Nephron (organoid): ENCODE measurements around the gene MAPKAP1.

Experiments used
- H3K27ac Mint-ChIP-seq, 3 experiments: 2 replicates each; pipeline ENCODE4 v1.8.0; 2020; ENCODE audit warnings: mixed read lengths in 3 of 3, mild to moderate bottlenecking in 2 of 3, moderate library complexity in 1 of 3
- H3K27me3 Mint-ChIP-seq: 2 replicates; pipeline ENCODE4 v1.8.0; 2021; ENCODE audit warnings: low read depth, mild to moderate bottlenecking, moderate library complexity, mixed read lengths
- H3K36me3 Mint-ChIP-seq: 2 replicates; pipeline ENCODE4 v1.8.0; 2020; ENCODE audit warnings: low read depth, mixed read lengths
- H3K4me1 Mint-ChIP-seq: 2 replicates; pipeline ENCODE4 v1.8.0; 2020; ENCODE audit warnings: mixed read lengths
- H3K4me3 Mint-ChIP-seq, 3 experiments: 2 replicates each; pipeline ENCODE4 v1.8.0; 2020; ENCODE audit warnings: mild to moderate bottlenecking in 3 of 3, mixed read lengths in 3 of 3, moderate library complexity in 2 of 3
- H3K9me3 Mint-ChIP-seq: 2 replicates; pipeline ENCODE4 v1.8.0; 2020; ENCODE audit warnings: mixed read lengths
- TF ChIP-seq, protein P1 (sequence below), 3 experiments: fragments of 200-600 bp; sonication (generic); IDR thresholded peaks; one replicate each; pipeline ENCODE4 v1.5.0; 2021; ENCODE audit warnings: antibody characterized with exemption in 3 of 3; ENCODE audit not compliant: unreplicated experiment in 3 of 3

MAPKAP1 gene

DNA sequence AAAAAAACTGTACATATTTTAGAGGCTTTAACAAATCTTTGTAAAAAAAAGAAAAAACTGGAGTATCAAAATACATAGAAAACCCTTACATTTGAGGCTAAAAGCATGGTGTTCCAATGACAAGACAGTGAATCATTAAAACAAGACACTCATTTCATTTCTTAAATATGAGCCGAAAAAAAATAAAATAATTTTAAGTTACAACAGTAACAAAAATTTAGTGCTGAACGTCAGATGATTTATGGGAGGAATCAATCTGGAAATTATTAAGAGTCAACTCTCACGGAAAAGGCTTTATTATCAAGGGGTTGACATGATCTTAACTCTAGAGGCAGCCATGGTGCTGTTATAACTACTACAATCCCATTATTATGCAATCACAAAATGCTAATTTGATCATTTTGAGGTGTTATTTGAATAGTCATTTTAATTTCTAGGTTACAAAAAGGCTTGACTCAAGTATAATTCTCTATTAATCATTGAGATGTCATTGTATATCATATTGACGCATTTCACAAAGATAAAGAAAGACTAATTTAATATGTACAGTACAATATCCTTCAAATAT is 51.9 kb downstream of the MAPKAP1 start:
- TF ChIP-seq, protein P1, sequence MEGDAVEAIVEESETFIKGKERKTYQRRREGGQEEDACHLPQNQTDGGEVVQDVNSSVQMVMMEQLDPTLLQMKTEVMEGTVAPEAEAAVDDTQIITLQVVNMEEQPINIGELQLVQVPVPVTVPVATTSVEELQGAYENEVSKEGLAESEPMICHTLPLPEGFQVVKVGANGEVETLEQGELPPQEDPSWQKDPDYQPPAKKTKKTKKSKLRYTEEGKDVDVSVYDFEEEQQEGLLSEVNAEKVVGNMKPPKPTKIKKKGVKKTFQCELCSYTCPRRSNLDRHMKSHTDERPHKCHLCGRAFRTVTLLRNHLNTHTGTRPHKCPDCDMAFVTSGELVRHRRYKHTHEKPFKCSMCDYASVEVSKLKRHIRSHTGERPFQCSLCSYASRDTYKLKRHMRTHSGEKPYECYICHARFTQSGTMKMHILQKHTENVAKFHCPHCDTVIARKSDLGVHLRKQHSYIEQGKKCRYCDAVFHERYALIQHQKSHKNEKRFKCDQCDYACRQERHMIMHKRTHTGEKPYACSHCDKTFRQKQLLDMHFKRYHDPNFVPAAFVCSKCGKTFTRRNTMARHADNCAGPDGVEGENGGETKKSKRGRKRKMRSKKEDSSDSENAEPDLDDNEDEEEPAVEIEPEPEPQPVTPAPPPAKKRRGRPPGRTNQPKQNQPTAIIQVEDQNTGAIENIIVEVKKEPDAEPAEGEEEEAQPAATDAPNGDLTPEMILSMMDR (IDR thresholded peaks at IDR 0.05; ENCODE audit: unreplicated experiment in 3 of 3): no peak
- Mint-ChIP-seq H3K4me1 (peaks cover 26% of the 10 kb centered on the region), H3K27ac (no peak overlapping the region), H3K27me3 (no peaks in the 10 kb centered on the region), H3K9me3 (no peaks in the 10 kb centered on the region), H3K36me3 (peaks cover 6% of the 10 kb centered on the region), H3K4me3 (no peak overlapping the region)

DNA sequence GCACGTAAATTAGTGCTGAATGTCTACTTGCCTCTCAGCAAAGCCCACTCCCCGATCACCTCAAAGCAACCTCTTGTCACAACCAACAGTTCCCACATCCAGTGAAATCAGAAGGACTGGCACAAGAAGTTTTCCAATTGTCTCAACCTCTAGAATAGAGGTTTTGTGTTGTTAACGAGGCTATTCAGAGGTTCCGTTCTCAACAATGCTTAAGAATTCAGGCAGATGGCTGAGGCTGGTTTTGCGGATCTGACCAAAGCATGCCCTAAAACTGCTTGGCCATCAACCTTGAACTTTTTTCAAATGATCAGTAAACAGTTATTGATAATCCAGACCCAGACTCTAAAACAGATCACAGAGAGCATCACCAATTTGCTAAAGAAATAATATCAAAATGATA is 52.9 kb downstream of the MAPKAP1 start:
- no peak overlapping the region for H3K27ac Mint-ChIP-seq
- TF ChIP-seq, protein P1 (IDR thresholded peaks at IDR 0.05; ENCODE audit: unreplicated experiment in 3 of 3): no peak
- no peaks in the 10 kb centered on the region for H3K9me3 Mint-ChIP-seq
- H3K4me1 Mint-ChIP-seq: peaks cover 29% of the 10 kb centered on the region
- H3K36me3 Mint-ChIP-seq: peaks cover 8% of the 10 kb centered on the region
- H3K27me3 Mint-ChIP-seq: no peaks in the 10 kb centered on the region
- no peak overlapping the region for H3K4me3 Mint-ChIP-seq

DNA sequence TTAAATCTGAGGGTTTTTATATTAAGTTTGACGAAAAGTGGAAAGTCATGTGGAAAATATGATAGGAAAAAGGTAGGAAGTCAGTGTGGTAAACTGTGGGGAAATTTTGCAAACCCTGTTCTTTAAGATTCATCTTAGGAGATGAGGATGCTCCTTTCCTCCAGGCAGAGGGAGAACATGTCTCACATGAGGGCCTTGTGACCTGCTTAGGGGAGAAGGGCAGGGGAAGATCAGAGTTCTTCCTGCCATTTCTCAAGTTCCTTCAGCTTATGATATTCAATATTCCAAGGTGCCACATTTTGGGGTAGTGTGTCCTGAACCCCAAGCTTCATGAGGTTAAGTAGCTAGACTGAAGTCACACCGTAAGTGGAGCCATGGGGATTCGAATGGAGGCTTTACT is 53.7 kb downstream of the MAPKAP1 start:
- no peaks in the 10 kb centered on the region for H3K9me3 Mint-ChIP-seq
- no peaks in the 10 kb centered on the region for H3K27me3 Mint-ChIP-seq

DNA sequence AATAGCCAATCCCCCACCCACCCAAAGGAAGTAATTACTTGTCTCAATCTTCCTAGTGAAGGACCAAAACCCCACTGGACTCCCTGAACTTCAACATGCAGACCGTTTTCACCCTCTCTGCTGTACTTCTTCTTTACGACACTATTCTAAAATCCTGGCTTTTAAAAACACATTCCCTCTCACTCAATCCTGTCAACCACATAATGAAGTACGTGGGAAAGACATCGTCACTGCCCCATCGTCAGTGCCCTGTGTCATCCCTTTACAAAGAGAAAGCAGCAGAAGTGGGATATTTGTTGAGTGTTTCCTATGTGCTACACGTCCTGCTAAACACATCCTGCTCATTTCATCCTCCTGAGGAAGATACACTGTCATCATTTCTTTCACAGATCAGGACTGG is 54.2 kb downstream of the MAPKAP1 start:
- TF ChIP-seq, protein P1 (IDR thresholded peaks at IDR 0.05; ENCODE audit: unreplicated experiment in 3 of 3): no peak
- peaks cover 29% of the 10 kb centered on the region for H3K4me1 Mint-ChIP-seq
- no peaks in the 10 kb centered on the region for H3K27me3 Mint-ChIP-seq
- peak overlapping the region in 1 of 3 experiments; percentile 11 for H3K27ac Mint-ChIP-seq
- H3K4me3 Mint-ChIP-seq: no peak overlapping the region
- H3K36me3 Mint-ChIP-seq: peaks cover 8% of the 10 kb centered on the region
- no peaks in the 10 kb centered on the region for H3K9me3 Mint-ChIP-seq

More for the DNA sequence above, 53.7 kb downstream of the MAPKAP1 start:
- Mint-ChIP-seq H3K36me3 (peaks cover 8% of the 10 kb centered on the region), H3K4me3 (no peak overlapping the region), H3K27ac (no peak overlapping the region), H3K4me1 (peaks cover 29% of the 10 kb centered on the region)
- TF ChIP-seq, protein P1 (IDR thresholded peaks at IDR 0.05; ENCODE audit: unreplicated experiment in 3 of 3): no peak

DNA sequence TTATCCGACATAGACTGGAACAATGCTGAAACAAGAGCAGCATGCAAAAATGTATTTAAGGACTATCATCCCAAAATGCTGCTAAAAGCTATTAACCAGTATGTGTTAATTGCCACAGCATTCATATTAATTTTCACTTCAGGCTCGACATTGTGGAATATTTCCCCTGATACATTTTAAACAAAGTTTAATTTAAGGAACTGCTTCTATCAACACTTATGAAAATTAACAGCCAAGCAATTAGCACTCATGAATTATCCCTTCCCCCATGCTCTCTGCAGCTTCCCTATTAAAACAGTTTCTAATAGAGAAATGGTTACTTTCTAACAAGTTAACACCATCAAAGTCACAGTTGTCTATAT is 54.8 kb downstream of the MAPKAP1 start:
- TF ChIP-seq, protein P1 (IDR thresholded peaks at IDR 0.05; ENCODE audit: unreplicated experiment in 3 of 3): no peak
- H3K27ac Mint-ChIP-seq: no peak overlapping the region
- H3K4me1 Mint-ChIP-seq: peaks cover 33% of the 10 kb centered on the region
- H3K4me3 Mint-ChIP-seq: no peak overlapping the region
- H3K36me3 Mint-ChIP-seq: peaks cover 8% of the 10 kb centered on the region
- no peaks in the 10 kb centered on the region for H3K27me3 Mint-ChIP-seq
- no peaks in the 10 kb centered on the region for H3K9me3 Mint-ChIP-seq

DNA sequence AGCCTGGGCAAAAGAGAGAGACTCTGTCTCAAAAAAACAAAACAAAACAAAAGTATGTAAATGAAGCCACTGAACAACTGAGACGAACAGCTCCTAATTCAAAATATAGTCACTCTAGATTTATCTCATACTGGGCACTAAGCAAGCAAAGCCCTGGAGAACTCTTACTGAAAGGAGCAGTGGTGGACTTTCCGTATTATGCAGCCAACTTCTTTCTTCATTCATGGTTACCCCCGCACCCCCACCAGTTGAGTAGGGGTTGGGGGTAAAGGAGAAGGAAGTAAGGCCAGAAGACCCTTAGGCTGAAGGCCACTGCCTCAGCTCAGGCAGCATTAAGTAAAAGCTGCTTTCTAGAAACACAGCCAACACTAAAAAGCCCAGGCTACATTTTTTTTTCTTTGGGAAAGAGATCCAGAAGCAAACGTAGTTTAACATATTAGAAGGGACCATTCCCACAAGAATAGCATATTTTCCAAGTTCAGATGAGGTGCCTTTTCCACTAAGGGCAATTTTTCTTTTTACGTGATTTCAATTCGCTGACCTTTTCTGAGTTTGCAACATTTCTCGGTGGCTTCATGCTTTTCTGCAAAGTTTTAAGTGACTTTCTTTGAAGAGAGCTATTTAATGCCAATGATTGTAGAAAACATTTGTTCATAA is 55.3 kb downstream of the MAPKAP1 start:
- H3K36me3 Mint-ChIP-seq: peaks cover 8% of the 10 kb centered on the region
- peaks cover 38% of the 10 kb centered on the region for H3K4me1 Mint-ChIP-seq
- no peak overlapping the region for H3K27ac Mint-ChIP-seq
- no peaks in the 10 kb centered on the region for H3K9me3 Mint-ChIP-seq
- TF ChIP-seq, protein P1 (IDR thresholded peaks at IDR 0.05; ENCODE audit: unreplicated experiment in 3 of 3): no peak
- H3K4me3 Mint-ChIP-seq: no peak overlapping the region
- no peaks in the 10 kb centered on the region for H3K27me3 Mint-ChIP-seq
